Trophoblast cell (in vitro differentiated cells and primary cell): Measurements from ENCODE around the gene ADK.
A peak's percentile ranks its signal among the peaks of the same experiment; 100 is the strongest.

Experiments
- DNase-seq, 2 donors: peaks; one replicate each; pipeline ENCODE4 v3.0.0-alpha.2; 2016
- H2AFZ ChIP-seq: 2 replicates; pipeline ENCODE4 v1.6.1; 2013; ENCODE audit warnings: low read length, moderate library complexity, mild to moderate bottlenecking; ENCODE audit not compliant: insufficient read depth, poor library complexity
- H2AK5ac ChIP-seq: 2 replicates; pipeline ENCODE4 v1.6.1; 2013; ENCODE audit warnings: mild to moderate bottlenecking, low read length
- H2BK120ac ChIP-seq: 2 replicates; pipeline ENCODE4 v1.6.1; 2013; ENCODE audit warnings: low read length, mild to moderate bottlenecking, moderate library complexity; ENCODE audit not compliant: insufficient read depth, poor library complexity
- H2BK12ac ChIP-seq: 2 replicates; pipeline ENCODE4 v1.6.1; 2013; ENCODE audit warnings: mild to moderate bottlenecking, low read length, moderate library complexity
- H2BK5ac ChIP-seq: 2 replicates; pipeline ENCODE4 v1.6.1; 2013; ENCODE audit warnings: low read length, low read depth, moderate library complexity, mild to moderate bottlenecking; ENCODE audit not compliant: poor library complexity
- H3K14ac ChIP-seq: 2 replicates; pipeline ENCODE4 v1.6.1; 2013; ENCODE audit warnings: mild to moderate bottlenecking, low read length
- H3K18ac ChIP-seq: 2 replicates; pipeline ENCODE4 v1.6.1; 2013; ENCODE audit warnings: mild to moderate bottlenecking, low read length
- H3K23ac ChIP-seq: 2 replicates; pipeline ENCODE4 v1.6.1; 2013; ENCODE audit warnings: low read length
- H3K27ac ChIP-seq: 2 replicates; pipeline ENCODE4 v1.5.1; 2013; ENCODE audit warnings: low read depth, mild to moderate bottlenecking, inconsistent platforms, low read length, moderate library complexity
- H3K27me3 ChIP-seq: 2 replicates; pipeline ENCODE4 v1.6.1; 2013; ENCODE audit warnings: inconsistent platforms, mild to moderate bottlenecking, low read length, moderate library complexity; ENCODE audit not compliant: insufficient read depth
- H3K36me3 ChIP-seq, 2 experiments: 1 replicate in 1 of 2; 2 replicates in 1 of 2; pipeline ENCODE4 v1.6.1; 2013; ENCODE audit warnings: low read length in 2 of 2, mild to moderate bottlenecking in 2 of 2, moderate library complexity in 1 of 2; ENCODE audit not compliant: insufficient read depth in 2 of 2, control insufficient read depth in 1 of 2
- H3K4ac ChIP-seq: 2 replicates; pipeline ENCODE4 v1.6.1; 2013; ENCODE audit warnings: low read depth, mild to moderate bottlenecking, low read length, moderate library complexity
- H3K4me1 ChIP-seq, 2 experiments: 1 replicate in 1 of 2; 2 replicates in 1 of 2; pipeline ENCODE4 v1.6.1; 2013; ENCODE audit warnings: low read length in 2 of 2, mild to moderate bottlenecking in 2 of 2, moderate library complexity in 1 of 2; ENCODE audit not compliant: insufficient read depth in 2 of 2, control insufficient read depth in 1 of 2
- H3K4me2 ChIP-seq: 2 replicates; pipeline ENCODE4 v1.6.1; 2013; ENCODE audit warnings: inconsistent platforms, mild to moderate bottlenecking, low read length, moderate library complexity
- H3K4me3 ChIP-seq: 2 replicates; pipeline ENCODE4 v1.5.1; 2013; ENCODE audit warnings: mild to moderate bottlenecking, low read depth, low read length, inconsistent platforms
- H3K79me1 ChIP-seq: one replicate; pipeline ENCODE4 v1.6.1; 2013; ENCODE audit warnings: low read length
- H3K79me2 ChIP-seq: 2 replicates; pipeline ENCODE4 v1.6.1; 2013; ENCODE audit warnings: low read length, mild to moderate bottlenecking; ENCODE audit not compliant: control insufficient read depth, insufficient read depth, poor library complexity
- H3K9ac ChIP-seq: 2 replicates; pipeline ENCODE4 v1.6.1; 2013; ENCODE audit warnings: mild to moderate bottlenecking, low read length
- H3K9me3 ChIP-seq: 2 replicates; pipeline ENCODE4 v1.6.1; 2013; ENCODE audit warnings: low read depth, mild to moderate bottlenecking, control low read depth, inconsistent platforms, low read length; ENCODE audit not compliant: insufficient read depth
- H4K12ac ChIP-seq: 2 replicates; pipeline ENCODE4 v1.6.1; 2013; ENCODE audit warnings: low read depth, mild to moderate bottlenecking, low read length, moderate library complexity
- H4K8ac ChIP-seq: 2 replicates; pipeline ENCODE4 v1.6.1; 2013; ENCODE audit warnings: low read depth, mild to moderate bottlenecking, low read length, moderate library complexity
- H4K91ac ChIP-seq: one replicate; pipeline ENCODE4 v1.6.1; 2013; ENCODE audit warnings: low read depth, mild to moderate bottlenecking, low read length, moderate library complexity
- WGBS: extraction: QIAGEN DNeasy Blood & Tissue Kit; methylation state at CpG from one replicate; pipeline ENCODE4 v1.1.7; 2013; ENCODE audit warnings: missing lambda C conversion rate; ENCODE audit not compliant: insufficient read length, insufficient coverage; ENCODE audit errors: extremely low coverage; 5-methylcytosine and 5-hydroxymethylcytosine counted together

The ADK gene

DNA sequence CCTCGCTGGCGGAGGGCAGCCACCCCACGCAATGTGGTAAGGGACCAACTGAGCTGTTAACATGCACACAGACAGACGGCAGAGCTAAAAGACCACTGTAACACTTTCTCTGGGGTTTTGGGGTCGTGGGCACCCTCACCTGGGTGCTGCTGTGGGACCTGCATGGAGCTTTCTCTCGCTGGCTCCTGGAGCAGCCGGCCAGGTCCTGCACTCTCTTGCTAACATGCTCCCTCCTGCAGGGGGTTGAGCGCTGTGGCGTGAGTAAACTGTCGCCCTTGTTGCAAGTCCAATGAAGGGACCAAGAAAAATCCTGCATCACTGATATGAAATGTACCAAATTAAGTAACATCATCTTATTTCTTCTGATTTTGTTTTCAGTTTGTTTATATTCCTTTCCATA, 92.0 kb downstream of the ADK start:
- H3K4me3 ChIP-seq: no peak overlapping the region
- H3K79me2 ChIP-seq: no peaks in the 10 kb centered on the region
- H2BK120ac ChIP-seq: no peak overlapping the region
- peaks cover 2% of the 10 kb centered on the region for H3K9me3 ChIP-seq
- H2BK5ac ChIP-seq: no peak overlapping the region
- no peak overlapping the region for H4K12ac ChIP-seq
- H2AFZ ChIP-seq: no peak overlapping the region
- no peak overlapping the region for H3K18ac ChIP-seq
- no peak overlapping the region for H4K91ac ChIP-seq
- no peak overlapping the region for H3K27ac ChIP-seq
- no peaks in the 10 kb centered on the region for H3K79me1 ChIP-seq
- H3K14ac ChIP-seq: no peak overlapping the region
- no peak overlapping the region for H2AK5ac ChIP-seq
- H3K23ac ChIP-seq: no peak overlapping the region
- no peak overlapping the region for H3K4ac ChIP-seq
- no peak for DNase-seq
- no CpG with 5 or more reads among the region's 10 CpGs for WGBS
- peaks cover 6 to 8% of the 10 kb centered on the region in 2 experiments for H3K36me3 ChIP-seq
- H3K4me2 ChIP-seq: no peak overlapping the region
- no peak overlapping the region for H4K8ac ChIP-seq
- no peaks in the 10 kb centered on the region for H3K4me1 ChIP-seq
- no peak overlapping the region for H2BK12ac ChIP-seq
- no peaks in the 10 kb centered on the region for H3K27me3 ChIP-seq
- H3K9ac ChIP-seq: no peak overlapping the region

DNA sequence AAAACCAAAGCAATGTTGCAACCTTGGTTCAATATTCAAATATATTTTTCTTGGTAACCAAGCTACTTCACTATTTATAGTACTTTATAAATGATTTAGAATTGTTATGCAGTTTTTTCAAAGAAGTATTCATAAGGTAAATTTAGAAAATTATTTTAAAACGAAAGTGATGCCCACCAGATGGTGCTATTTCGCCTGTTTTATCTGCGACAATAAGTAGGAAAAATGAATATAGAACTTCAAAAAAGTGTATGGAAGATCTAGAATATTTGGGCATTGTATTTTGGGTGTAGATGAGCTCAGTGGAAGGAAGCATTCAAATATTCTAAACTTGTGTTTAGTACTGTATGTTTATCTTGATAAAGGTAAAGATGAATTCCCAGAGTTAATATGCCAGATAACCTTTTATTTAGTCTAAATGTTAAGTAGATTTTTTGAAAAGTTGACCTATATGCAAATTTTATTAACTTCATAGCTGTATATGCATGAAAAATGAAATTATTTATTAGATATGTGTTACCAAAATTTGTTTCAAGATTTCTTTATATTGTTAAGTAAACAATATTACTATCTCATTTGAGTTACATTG, 93.2 kb downstream of the ADK start:
- no CpG with 5 or more reads among the region's 3 CpGs for WGBS
- Histone ChIP-seq H3K9ac (no peak overlapping the region), H3K4ac (no peak overlapping the region), H3K14ac (no peak overlapping the region), H3K79me1 (no peaks in the 10 kb centered on the region), H3K4me2 (no peak overlapping the region), H3K79me2 (no peaks in the 10 kb centered on the region), H3K9me3 (peaks cover 2% of the 10 kb centered on the region), H2BK12ac (no peak overlapping the region), H3K4me3 (no peak overlapping the region), H2AFZ (no peak overlapping the region), H3K27ac (no peak overlapping the region), H2BK120ac (no peak overlapping the region), H4K8ac (no peak overlapping the region), H3K27me3 (no peaks in the 10 kb centered on the region), H3K18ac (no peak overlapping the region), H3K23ac (no peak overlapping the region), H2BK5ac (no peak overlapping the region), H3K36me3 (peaks cover 6 to 8% of the 10 kb centered on the region in 2 experiments), H4K91ac (no peak overlapping the region), H2AK5ac (no peak overlapping the region), H3K4me1 (no peaks in the 10 kb centered on the region), H4K12ac (no peak overlapping the region)
- peak; percentile 8 to 79 for DNase-seq

DNA sequence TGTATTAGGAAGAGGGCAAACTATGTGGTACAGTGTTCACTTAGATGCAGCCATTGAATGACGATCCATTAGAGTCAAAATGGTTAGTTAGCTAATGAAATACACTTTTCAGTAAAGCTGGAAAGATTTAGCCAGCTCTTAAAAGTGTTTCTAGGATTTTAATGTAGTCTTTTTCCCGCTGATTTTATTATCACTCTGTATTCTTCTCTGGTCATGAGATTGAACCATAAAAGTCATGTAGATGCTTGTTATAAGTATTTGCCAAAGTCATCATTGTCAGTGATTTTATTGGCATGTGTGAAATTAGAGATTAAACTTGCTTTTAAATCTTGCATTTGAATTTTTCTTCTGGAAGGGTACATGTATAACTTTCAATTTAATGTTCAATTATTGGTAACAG, 93.8 kb downstream of the ADK start:
- Histone ChIP-seq H3K79me2 (no peaks in the 10 kb centered on the region), H3K9ac (no peak overlapping the region), H3K23ac (no peak overlapping the region), H2BK120ac (no peak overlapping the region), H2AK5ac (no peak overlapping the region), H4K8ac (no peak overlapping the region), H3K4me3 (no peak overlapping the region), H3K27ac (no peak overlapping the region), H3K36me3 (peaks cover 6 to 8% of the 10 kb centered on the region in 2 experiments), H3K4me1 (no peaks in the 10 kb centered on the region), H3K4ac (no peak overlapping the region), H3K18ac (no peak overlapping the region), H4K12ac (no peak overlapping the region), H3K4me2 (no peak overlapping the region), H3K14ac (no peak overlapping the region), H3K9me3 (peaks cover 2% of the 10 kb centered on the region), H3K79me1 (no peaks in the 10 kb centered on the region), H2BK5ac (no peak overlapping the region), H2AFZ (no peak overlapping the region), H2BK12ac (no peak overlapping the region), H4K91ac (no peak overlapping the region), H3K27me3 (no peaks in the 10 kb centered on the region)
- no peak for DNase-seq
- WGBS: no CpG with 5 or more reads among the region's 2 CpGs

DNA sequence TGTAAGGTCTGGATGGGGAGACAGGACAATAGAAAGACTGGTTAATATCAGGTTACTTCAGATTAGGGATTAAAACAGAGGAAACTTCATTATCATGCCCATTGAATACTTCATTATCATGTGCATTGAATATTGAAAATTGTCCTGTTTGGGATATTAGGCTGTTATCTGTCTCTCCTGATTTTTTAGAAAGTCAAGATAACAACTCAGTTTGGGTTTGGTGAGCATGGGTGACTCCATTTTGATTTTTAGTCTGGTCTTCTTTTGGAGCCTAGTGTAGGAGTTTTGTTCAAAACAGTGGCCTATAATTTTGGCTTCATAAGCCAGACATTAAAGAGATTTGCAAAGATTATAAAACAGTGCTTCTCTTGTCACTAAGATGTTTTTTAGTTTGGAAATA, 95.5 kb downstream of the ADK start:
- Histone ChIP-seq H3K4me1 (no peaks in the 10 kb centered on the region), H3K9ac (no peak overlapping the region), H3K4me3 (no peak overlapping the region), H3K79me1 (no peaks in the 10 kb centered on the region), H3K4ac (no peak overlapping the region), H2AK5ac (no peak overlapping the region), H3K27me3 (no peaks in the 10 kb centered on the region), H3K18ac (no peak overlapping the region), H2BK120ac (no peak overlapping the region), H2AFZ (no peak overlapping the region), H2BK12ac (no peak overlapping the region), H3K4me2 (no peak overlapping the region), H4K91ac (no peak overlapping the region), H2BK5ac (no peak overlapping the region), H4K12ac (no peak overlapping the region), H3K14ac (no peak overlapping the region), H3K79me2 (no peaks in the 10 kb centered on the region), H3K9me3 (peaks cover 2% of the 10 kb centered on the region), H3K36me3 (peaks cover 6 to 8% of the 10 kb centered on the region in 2 experiments), H3K23ac (no peak overlapping the region), H4K8ac (no peak overlapping the region), H3K27ac (no peak overlapping the region)
- DNase-seq: no peak
